ENCODE measurements around the gene ESD. TPM values are rescaled to one million over a fixed set of nuclear protein-coding genes. Genes with fewer than 3 reads are reported as not detected.

The ESD gene
- total and polyA plus RNA-seq, 2 donors (not counting 3 experiments of a cell fraction or from before 2014, with no cell fraction given), result 45.3 to 81.1 TPM

GRCh38 chr13:46749951-46750350 lies 47.0 kb downstream of the ESD start:
- H2AFZ ChIP-seq (ENCODE audit: low read depth, low read length), result no peak overlapping the region
- H3K4me3 ChIP-seq (replicated peaks in 1 of 3; ENCODE audit: insufficient read depth in 1 of 3, low read depth in 1 of 3, low read length in 3 of 3), result no peak overlapping the region
- CTCF ChIA-PET, result interaction anchor here (0.7 kb wide), 1 partner anchor 15 kb away, joined by 3 read pairs; no protein-coding TSS in a partner anchor
- H3K27me3 ChIP-seq (ENCODE audit: control insufficient read depth in 2 of 2, insufficient read depth in 2 of 2, low read length in 2 of 2), result no peaks in the 10 kb centered on the region
- FAIRE-seq (peak; percentile 62), DNase-seq (ENCODE audit: low read depth, low spot score) (no peak)
- H4K20me1 ChIP-seq (replicated peaks; ENCODE audit: control insufficient read depth, extremely low read depth, insufficient read depth, low read length), result no peaks in the 10 kb centered on the region
- H3K36me3 ChIP-seq (ENCODE audit: control insufficient read depth in 2 of 2, extremely low read depth in 1 of 2, insufficient read depth in 2 of 2, low read length in 2 of 2), result peaks cover 0 to 3% of the 10 kb centered on the region in 2 experiments
- no peaks in the 10 kb centered on the region for H3K4me1 ChIP-seq (ENCODE audit: control insufficient read depth, extremely low read depth, insufficient read depth, low read length)
- no peak overlapping the region for H3K4me2 ChIP-seq (ENCODE audit: insufficient read depth, low read length)
- no peak for TF ChIP-seq MAX (IDR thresholded peaks at IDR 0.05; ENCODE audit: insufficient read depth, insufficient read length)
- no peak for TF ChIP-seq POLR2AphosphoS5 (IDR thresholded peaks at IDR 0.05; ENCODE audit: insufficient read depth, low read depth, low read length)
- no peaks in the 10 kb centered on the region for H3K9me3 ChIP-seq (replicated peaks; ENCODE audit: control insufficient read depth, insufficient read depth, low read length)
- no peaks in the 10 kb centered on the region for H3K9me1 ChIP-seq (replicated peaks; ENCODE audit: control insufficient read depth, extremely low read depth, insufficient read depth, low read length)
- H3K27ac ChIP-seq (ENCODE audit: insufficient read depth, low read depth, low read length), result no peak overlapping the region
- H3K9ac ChIP-seq (replicated peaks; ENCODE audit: extremely low read depth, insufficient read depth, low read length), result no peak overlapping the region
- BruUV-seq (replicated peaks), result no TSS peak
- intact Hi-C loops (cut with micrococcal nuclease) (no loop called here), dilution Hi-C loops (cut with MboI; ENCODE audit: extremely low pct_ligation_motif_present, low sequenced_read_pairs) (no loop called here)
- POLR2A ChIA-PET, result no interaction called here
- no peaks in the 10 kb centered on the region for H3K79me2 ChIP-seq (ENCODE audit: control insufficient read depth, insufficient read depth, low read length)

- H3K27ac ChIP-seq (ENCODE audit: insufficient read depth, low read depth, low read length), result no peak overlapping the region
- no peak overlapping the region for H3K4me3 ChIP-seq (replicated peaks in 1 of 3; ENCODE audit: insufficient read depth in 1 of 3, low read depth in 1 of 3, low read length in 3 of 3)
- no peaks in the 10 kb centered on the region for H3K9me3 ChIP-seq (replicated peaks; ENCODE audit: control insufficient read depth, insufficient read depth, low read length)
- H3K9me1 ChIP-seq (replicated peaks; ENCODE audit: control insufficient read depth, extremely low read depth, insufficient read depth, low read length), result no peaks in the 10 kb centered on the region
- peaks cover 0 to 3% of the 10 kb centered on the region in 2 experiments for H3K36me3 ChIP-seq (ENCODE audit: control insufficient read depth in 2 of 2, extremely low read depth in 1 of 2, insufficient read depth in 2 of 2, low read length in 2 of 2)
- intact Hi-C loops (cut with micrococcal nuclease), result no loop called here
- dilution Hi-C loops (cut with MboI; ENCODE audit: extremely low pct_ligation_motif_present, low sequenced_read_pairs), result no loop called here
- no peaks in the 10 kb centered on the region for H3K4me1 ChIP-seq (ENCODE audit: control insufficient read depth, extremely low read depth, insufficient read depth, low read length)
- no peaks in the 10 kb centered on the region for H4K20me1 ChIP-seq (replicated peaks; ENCODE audit: control insufficient read depth, extremely low read depth, insufficient read depth, low read length)
- ChIA-PET CTCF (no interaction called here), POLR2A (no interaction called here)
- DNase-seq (ENCODE audit: low read depth, low spot score) (no peak), FAIRE-seq (no peak)
- H2AFZ ChIP-seq (ENCODE audit: low read depth, low read length), result no peak overlapping the region
- no peak overlapping the region for H3K9ac ChIP-seq (replicated peaks; ENCODE audit: extremely low read depth, insufficient read depth, low read length)
- BruUV-seq (replicated peaks), result no TSS peak
- H3K4me2 ChIP-seq (ENCODE audit: insufficient read depth, low read length), result no peak overlapping the region
- H3K79me2 ChIP-seq (ENCODE audit: control insufficient read depth, insufficient read depth, low read length), result no peaks in the 10 kb centered on the region
- TF ChIP-seq MYC (IDR thresholded peaks at IDR 0.05; ENCODE audit: low read depth, low read length) (no peak), JUN (IDR thresholded peaks at IDR 0.05; ENCODE audit: borderline replicate concordance, insufficient read depth, insufficient read length, low read depth) (no peak), POLR2A (IDR thresholded peaks at IDR 0.05; ENCODE audit: low read depth, low read length) (no peak), FOS (IDR thresholded peaks at IDR 0.05; ENCODE audit: borderline replicate concordance, insufficient read depth, low read length) (no peak), POLR2AphosphoS5 (IDR thresholded peaks at IDR 0.05; ENCODE audit: insufficient read depth, low read depth, low read length) (no peak), CTCF (IDR thresholded peaks at IDR 0.05; ENCODE audit: extremely low read depth in 1 of 2, insufficient read depth in 1 of 2, low read depth in 1 of 2, low read length in 2 of 2) (no peak), GATA2 (IDR thresholded peaks at IDR 0.05; ENCODE audit: insufficient read depth, insufficient read length, low read depth, low read length) (no peak), EZH2 (IDR thresholded peaks at IDR 0.05; ENCODE audit: borderline replicate concordance, low read depth, low read length, severe bottlenecking) (no peak), MAX (IDR thresholded peaks at IDR 0.05; ENCODE audit: insufficient read depth, insufficient read length) (no peak)
- no peaks in the 10 kb centered on the region for H3K27me3 ChIP-seq (ENCODE audit: control insufficient read depth in 2 of 2, insufficient read depth in 2 of 2, low read length in 2 of 2)
Observed at GRCh38 chr13:46748300-46748699, 48.7 kb downstream of the ESD start.

All from endothelial cell of umbilical vein (primary cell).